Neural cell (in vitro differentiated cells): ENCODE data around the gene NXPH3. TPM values are rescaled to one million over a fixed set of nuclear protein-coding genes. Genes with fewer than 3 reads are reported as not detected.

Experiments
- H2AFZ ChIP-seq: fragments of 200-600, 300-800 bp; sonication (generic), shearing (Covaris generic); 2 replicates; pipeline ENCODE4 v1.6.0; 2014; ENCODE audit warnings: low read depth, mild to moderate bottlenecking, antibody characterized with exemption, low read length, moderate library complexity
- H3F3A ChIP-seq: fragments of 200-600 bp; shearing (Covaris generic); 2 replicates; pipeline ENCODE4 v1.6.1; 2016; ENCODE audit warnings: mild to moderate bottlenecking, moderate library complexity, mixed read lengths, antibody characterized with exemption, low read length; ENCODE audit not compliant: insufficient read depth, poor library complexity, severe bottlenecking
- H3K27ac ChIP-seq: fragments of 200-600, 300-800 bp; sonication (generic), shearing (Covaris generic); 2 replicates; pipeline ENCODE4 v1.5.1; 2014; ENCODE audit warnings: mild to moderate bottlenecking, low read length, moderate library complexity
- H3K27me3 ChIP-seq: fragments of 300-800, 200-600 bp; sonication (generic), shearing (Covaris generic); 2 replicates; pipeline ENCODE4 v1.6.0; 2014; ENCODE audit warnings: mild to moderate bottlenecking, low read depth, low read length, moderate library complexity; ENCODE audit not compliant: insufficient read depth
- H3K36me3 ChIP-seq: fragments of 300-800, 200-600 bp; sonication (generic), shearing (Covaris generic); 2 replicates; pipeline ENCODE4 v1.5.1; 2014; ENCODE audit warnings: mild to moderate bottlenecking, antibody characterized with exemption, low read length, moderate library complexity; ENCODE audit not compliant: insufficient read depth
- H3K4me2 ChIP-seq: fragments of 300-800, 200-600 bp; sonication (generic), shearing (Covaris generic); 2 replicates; pipeline ENCODE4 v1.6.0; 2014; ENCODE audit warnings: mild to moderate bottlenecking, low read length
- H3K4me3 ChIP-seq: fragments of 300-800, 200-600 bp; sonication (generic), shearing (Covaris generic); 2 replicates; pipeline ENCODE4 v1.5.1; 2014; ENCODE audit warnings: mild to moderate bottlenecking, low read length, moderate library complexity
- H3K79me2 ChIP-seq: fragments of 200-600 bp; shearing (Covaris generic); replicated peaks from 2 replicates; pipeline ENCODE4 v1.6.0; 2014; ENCODE audit warnings: mild to moderate bottlenecking, low read length, moderate library complexity; ENCODE audit not compliant: insufficient read depth
- H3K9ac ChIP-seq: fragments of 300-800, 200-600 bp; sonication (generic), shearing (Covaris generic); 2 replicates; pipeline ENCODE4 v1.6.1; 2016; ENCODE audit warnings: mild to moderate bottlenecking, low read length, mixed read lengths
- H3K9me2 ChIP-seq: fragments of 200-600 bp; shearing (Covaris generic); 2 replicates; pipeline ENCODE4 v1.6.1; 2016; ENCODE audit warnings: mild to moderate bottlenecking, low read length, mixed read lengths; ENCODE audit not compliant: insufficient read depth
- H3K9me3 ChIP-seq: fragments of 200-600, 300-800 bp; sonication (generic), shearing (Covaris generic); 2 replicates; pipeline ENCODE4 v1.6.1; 2016; ENCODE audit warnings: mild to moderate bottlenecking, mixed run types, low read length, moderate library complexity, mixed read lengths
- H4K20me1 ChIP-seq: fragments of 200-600 bp; shearing (Covaris generic); 2 replicates; pipeline ENCODE4 v1.6.1; 2016; ENCODE audit warnings: mild to moderate bottlenecking, mixed run types; ENCODE audit not compliant: insufficient read depth
- CTCF ChIP-seq: fragments of 450-650 bp; IDR thresholded peaks from 2 replicates; pipeline ENCODE4 v1.5.1; 2014; ENCODE audit warnings: antibody characterized with exemption, mild to moderate bottlenecking, moderate library complexity; ENCODE audit not compliant: poor library complexity, severe bottlenecking
- EP300 ChIP-seq: fragments of 450-650 bp; conservative IDR thresholded peaks from 2 replicates; pipeline ENCODE4 v1.6.1; 2014; ENCODE audit warnings: antibody characterized with exemption, mild to moderate bottlenecking, moderate library complexity; ENCODE audit not compliant: poor library complexity, severe bottlenecking
- EZH2 ChIP-seq: fragments of 200-600, 300-800 bp; shearing (Covaris generic), sonication (generic); IDR thresholded peaks from 2 replicates; pipeline ENCODE4 v1.6.1; 2014; ENCODE audit warnings: antibody characterized with exemption, low read length, borderline replicate concordance, mild to moderate bottlenecking; ENCODE audit not compliant: insufficient read depth, poor library complexity, severe bottlenecking
- MXI1 ChIP-seq: fragments of 450-650 bp; conservative IDR thresholded peaks from 2 replicates; pipeline ENCODE4 v1.6.1; 2014; ENCODE audit warnings: antibody characterized with exemption, mild to moderate bottlenecking; ENCODE audit not compliant: poor library complexity, severe bottlenecking
- POLR2AphosphoS5 ChIP-seq: IDR thresholded peaks from 2 replicates; pipeline ENCODE4 v1.6.1; 2012
- RAD21 ChIP-seq: fragments of 450-650 bp; conservative IDR thresholded peaks from 2 replicates; pipeline ENCODE4 v1.6.1; 2014; ENCODE audit warnings: antibody characterized with exemption, mild to moderate bottlenecking, moderate library complexity
- REST ChIP-seq: IDR thresholded peaks from 2 replicates; pipeline ENCODE4 v1.6.1; 2012; ENCODE audit warnings: borderline replicate concordance
- SMC3 ChIP-seq: fragments of 450-650 bp; conservative IDR thresholded peaks from 2 replicates; pipeline ENCODE4 v1.6.1; 2014; ENCODE audit warnings: antibody characterized with exemption, mild to moderate bottlenecking, moderate library complexity; ENCODE audit not compliant: poor library complexity
- TAF1 ChIP-seq: IDR thresholded peaks from 2 replicates; pipeline ENCODE4 v1.6.1; 2012; ENCODE audit warnings: low read depth
- polyA plus RNA-seq: library from polyadenylated mRNA; depleted of rRNA; stranded (reverse); fragments of >200 nt; gene quantifications from 2 replicates; pipeline ENCODE4 v1.2.3, GENCODE V29; 2014

The NXPH3 gene
- polyA plus RNA-seq, 1 donor from 2014 or later = 2.4 TPM

GRCh38 chr17:49548051-49548505 is 27.6 kb upstream of the NXPH3 start:
- TF ChIP-seq EZH2 (no peak), REST (no peak), POLR2AphosphoS5 (no peak), EP300 (no peak), MXI1 (no peak), CTCF (no peak), RAD21 (no peak), TAF1 (no peak), SMC3 (no peak)
- H3K4me3 ChIP-seq = no peak overlapping the region
- no peak overlapping the region for H2AFZ ChIP-seq
- no peak overlapping the region for H3K4me2 ChIP-seq
- no peaks in the 10 kb centered on the region for H3K79me2 ChIP-seq
- H3F3A ChIP-seq = no peaks in the 10 kb centered on the region
- no peaks in the 10 kb centered on the region for H3K9me2 ChIP-seq
- H3K27me3 ChIP-seq = no peaks in the 10 kb centered on the region
- no peak overlapping the region for H3K9ac ChIP-seq
- no peaks in the 10 kb centered on the region for H3K9me3 ChIP-seq
- H4K20me1 ChIP-seq = no peaks in the 10 kb centered on the region
- no peak overlapping the region for H3K27ac ChIP-seq
- no peaks in the 10 kb centered on the region for H3K36me3 ChIP-seq

- Histone ChIP-seq H3K9ac (no peak overlapping the region), H3K9me3 (no peaks in the 10 kb centered on the region), H4K20me1 (no peaks in the 10 kb centered on the region), H3K27me3 (no peaks in the 10 kb centered on the region), H3K36me3 (no peaks in the 10 kb centered on the region), H3K27ac (no peak overlapping the region), H2AFZ (no peak overlapping the region), H3K9me2 (no peaks in the 10 kb centered on the region), H3K79me2 (no peaks in the 10 kb centered on the region), H3K4me2 (no peak overlapping the region), H3K4me3 (no peak overlapping the region), H3F3A (no peaks in the 10 kb centered on the region)
- no peak for TF ChIP-seq EP300
- TF ChIP-seq CTCF = no peak
- TF ChIP-seq POLR2AphosphoS5 = no peak
- no peak for TF ChIP-seq REST
- TF ChIP-seq EZH2 = no peak
- TF ChIP-seq MXI1 = no peak
- no peak for TF ChIP-seq SMC3
- TF ChIP-seq RAD21 = no peak
- TF ChIP-seq TAF1 = no peak
Observed at GRCh38 chr17:49548506-49549310, 27.0 kb upstream of the NXPH3 start.
